HepG2 (cell line): ENCODE measurements around the gene HERC4. TPM values are rescaled to one million over a fixed set of nuclear protein-coding genes. Genes with fewer than 3 reads are reported as not detected.

ENCODE experiments used
- CHCHD3 ChIP-seq: sonication (generic); formaldehyde crosslinking; IDR thresholded peaks from 2 replicates; pipeline ENCODE4 v1.8.0; 2022; ENCODE audit warnings: mild to moderate bottlenecking, missing genetic modification reagents, moderate library complexity
- ESRRA ChIP-seq: sonication (generic); formaldehyde crosslinking; IDR thresholded peaks from 2 replicates; pipeline ENCODE4 v1.5.1; 2020; ENCODE audit warnings: mild to moderate bottlenecking, low read depth, missing genetic modification reagents
- FOXC1 ChIP-seq: sonication (generic); formaldehyde crosslinking; IDR thresholded peaks from 2 replicates; pipeline ENCODE4 v1.8.0; 2022; ENCODE audit warnings: mild to moderate bottlenecking, missing genetic modification reagents, borderline replicate concordance
- GFI1 ChIP-seq: sonication (generic); formaldehyde crosslinking; IDR thresholded peaks from 2 replicates; pipeline ENCODE4 v1.5.0; 2020; ENCODE audit warnings: missing genetic modification reagents, mild to moderate bottlenecking, borderline replicate concordance
- HIVEP1 ChIP-seq: sonication (generic); formaldehyde crosslinking; IDR thresholded peaks from 2 replicates; pipeline ENCODE4 v1.4.0; 2020; ENCODE audit warnings: mild to moderate bottlenecking, missing genetic modification reagents
- IRX3 ChIP-seq: sonication (generic); formaldehyde crosslinking; IDR thresholded peaks from 2 replicates; pipeline ENCODE4 v1.8.1; 2023; ENCODE audit warnings: mild to moderate bottlenecking, low read depth, missing genetic modification reagents, borderline replicate concordance
- NR2C2 ChIP-seq: sonication (generic); formaldehyde crosslinking; IDR thresholded peaks from 2 replicates; pipeline ENCODE4 v1.4.0; 2020; ENCODE audit warnings: missing genetic modification reagents, mild to moderate bottlenecking, moderate library complexity, borderline replicate concordance
- RARA ChIP-seq: IDR thresholded peaks from 2 replicates; pipeline ENCODE4 v1.6.1; 2016; ENCODE audit warnings: missing genetic modification reagents, missing compliant biosample characterization
- SP1 ChIP-seq, 2 experiments: fragments of 450-650 bp in 1 of 2; sonication (generic) in 1 of 2; formaldehyde crosslinking in 1 of 2; IDR thresholded peaks; 2 replicates each; pipeline versions ENCODE4 v1.4.0 to v1.6.1; 2016 to 2020; ENCODE audit warnings: missing genetic modification reagents in 1 of 2
- ZBTB7B ChIP-seq: sonication (generic); formaldehyde crosslinking; IDR thresholded peaks from 2 replicates; pipeline ENCODE4 v1.4.0; 2020; ENCODE audit warnings: missing genetic modification reagents
- ZFP82 ChIP-seq: sonication (generic); formaldehyde crosslinking; IDR thresholded peaks from 2 replicates; pipeline ENCODE4 v1.5.1; 2020; ENCODE audit warnings: mild to moderate bottlenecking, missing genetic modification reagents, borderline replicate concordance
- ZMAT3 ChIP-seq: sonication (generic); formaldehyde crosslinking; conservative IDR thresholded peaks from 2 replicates; pipeline ENCODE4 v1.7.0; 2021; ENCODE audit warnings: missing genetic modification reagents
- ZNF124 ChIP-seq: sonication (generic); formaldehyde crosslinking; IDR thresholded peaks from 2 replicates; pipeline ENCODE4 v1.4.0; 2020; ENCODE audit warnings: missing genetic modification reagents
- polyA plus RNA-seq, 8 experiments: library from polyadenylated mRNA; depleted of rRNA in 3 of 8; stranded (reverse) in 7 of 8; unstranded in 1 of 8; fragments of >200 nt; fragmentation: Illumina TruSeq in 4 of 8; extraction: Trizol in 4 of 8; gene quantifications; 2 replicates each; pipeline versions ENCODE4 v1.2.1 to v1.2.3, GENCODE V29; 2011 to 2016; ENCODE audit warnings: low read depth in 4 of 8, missing spikeins in 1 of 8, mixed read lengths in 1 of 8; ENCODE audit not compliant: insufficient read depth in 1 of 8
- total RNA-seq, 5 experiments: library from RNA; depleted of rRNA; stranded (reverse); fragments of >200 nt; fragmentation: Illumina TruSeq; extraction: Trizol; gene quantifications; 2 replicates each; pipeline ENCODE4 v1.2.3, GENCODE V29; 2016; ENCODE audit warnings: low read depth in 1 of 5
- TF ChIP-seq, protein P1 (sequence below): sonication (generic); formaldehyde crosslinking; IDR thresholded peaks from 2 replicates; pipeline ENCODE4 v1.5.0; 2020; ENCODE audit warnings: missing genetic modification reagents, mild to moderate bottlenecking, borderline replicate concordance
- TF ChIP-seq, protein P2 (sequence below): sonication (generic); formaldehyde crosslinking; IDR thresholded peaks from 2 replicates; pipeline ENCODE4 v1.4.0; 2020; ENCODE audit warnings: missing genetic modification reagents
- TF ChIP-seq, protein P3 (sequence below): fragments of 450-650 bp; IDR thresholded peaks from 2 replicates; pipeline ENCODE4 v1.6.1; 2016
- TF ChIP-seq, protein P4 (sequence below): sonication (generic); formaldehyde crosslinking; IDR thresholded peaks from 2 replicates; pipeline ENCODE4 v1.8.1; 2023; ENCODE audit warnings: mild to moderate bottlenecking, moderate library complexity, missing genetic modification reagents

The HERC4 gene
- total and polyA plus RNA-seq, 2 of the 13 experiments (the other 11 are each of a cell fraction or from before 2014, with no cell fraction given) = 9.8 to 20.2 TPM

DNA sequence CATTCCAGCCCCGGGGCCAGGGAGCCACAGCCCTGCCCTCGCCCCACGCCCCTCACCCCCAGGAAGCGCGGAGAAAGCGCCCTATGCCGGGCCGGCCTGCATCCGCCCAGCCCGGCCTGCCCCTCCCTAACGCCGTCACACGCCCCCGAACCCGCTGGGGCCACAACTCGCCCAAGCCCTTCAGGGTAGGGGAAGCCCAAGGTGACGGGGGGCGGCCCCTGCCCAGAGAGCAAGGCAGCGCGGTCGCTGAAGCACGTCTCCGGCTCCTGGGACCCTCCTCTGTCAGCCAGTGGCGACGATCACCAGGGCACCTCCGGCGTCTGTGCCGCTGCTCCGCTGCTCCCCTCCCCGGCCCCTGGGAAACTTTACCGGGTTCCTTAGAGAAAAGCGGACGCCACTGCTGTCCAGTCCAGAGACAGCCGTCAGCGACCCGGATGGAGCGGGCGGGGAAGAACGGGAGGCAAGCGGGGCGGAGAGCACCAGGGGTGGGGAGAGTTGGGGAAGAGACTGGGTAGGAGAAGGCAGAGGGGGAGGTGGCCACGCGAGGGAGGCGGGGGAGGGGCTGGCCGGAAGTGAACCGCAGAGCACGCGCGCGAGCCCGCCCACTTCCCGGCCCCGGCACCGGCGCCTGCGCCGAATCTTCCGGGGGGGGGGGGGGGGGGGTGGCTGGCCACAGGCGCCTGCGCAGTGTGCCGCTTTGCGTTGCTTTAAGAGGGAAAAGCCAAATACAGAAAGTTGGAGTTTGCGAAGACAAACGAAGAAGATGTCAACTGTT, at the start of gene HERC4 (continued):
- TF ChIP-seq, protein P1, sequence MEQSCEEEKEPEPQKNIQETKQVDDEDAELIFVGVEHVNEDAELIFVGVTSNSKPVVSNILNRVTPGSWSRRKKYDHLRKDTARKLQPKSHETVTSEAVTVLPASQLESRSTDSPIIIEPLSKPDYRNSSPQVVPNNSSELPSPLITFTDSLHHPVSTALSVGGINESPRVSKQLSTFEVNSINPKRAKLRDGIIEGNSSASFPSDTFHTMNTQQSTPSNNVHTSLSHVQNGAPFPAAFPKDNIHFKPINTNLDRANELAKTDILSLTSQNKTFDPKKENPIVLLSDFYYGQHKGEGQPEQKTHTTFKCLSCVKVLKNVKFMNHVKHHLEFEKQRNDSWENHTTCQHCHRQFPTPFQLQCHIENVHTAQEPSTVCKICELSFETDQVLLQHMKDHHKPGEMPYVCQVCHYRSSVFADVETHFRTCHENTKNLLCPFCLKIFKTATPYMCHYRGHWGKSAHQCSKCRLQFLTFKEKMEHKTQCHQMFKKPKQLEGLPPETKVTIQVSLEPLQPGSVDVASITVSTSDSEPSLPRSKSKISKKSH (CRISPR knock-in tag) = peak; percentile 44; the same call in 1 of the 2 replicates
- TF ChIP-seq GFI1 (CRISPR knock-in tag) = peak; percentile 66; the same call in 1 of the 2 replicates
- TF ChIP-seq ZNF124 (CRISPR knock-in tag) = no peak
- peak; percentile 87 for TF ChIP-seq HIVEP1 (CRISPR knock-in tag)
- peak; percentile 80 for TF ChIP-seq NR2C2 (CRISPR knock-in tag)
- TF ChIP-seq ESRRA = 0 out of 2 replicates have a peak, but pooled peaks have one; percentile 22
- TF ChIP-seq SP1 (IDR thresholded peaks at IDR 0.05) = no peak
- peak; percentile 24; the same call in 1 of the 2 replicates for TF ChIP-seq SP1 (CRISPR knock-in tag; IDR thresholded peaks at IDR 0.05)
- TF ChIP-seq CHCHD3 = no peak
- 0 out of 2 replicates have a peak, but pooled peaks have one; percentile 15 for TF ChIP-seq RARA (CRISPR knock-in tag)
- TF ChIP-seq ZBTB7B = peak; percentile 55; the same call in 1 of the 2 replicates
- 0 out of 2 replicates have a peak, but pooled peaks have one; percentile 30 for TF ChIP-seq ZFP82 (CRISPR knock-in tag)
- TF ChIP-seq, protein P2, sequence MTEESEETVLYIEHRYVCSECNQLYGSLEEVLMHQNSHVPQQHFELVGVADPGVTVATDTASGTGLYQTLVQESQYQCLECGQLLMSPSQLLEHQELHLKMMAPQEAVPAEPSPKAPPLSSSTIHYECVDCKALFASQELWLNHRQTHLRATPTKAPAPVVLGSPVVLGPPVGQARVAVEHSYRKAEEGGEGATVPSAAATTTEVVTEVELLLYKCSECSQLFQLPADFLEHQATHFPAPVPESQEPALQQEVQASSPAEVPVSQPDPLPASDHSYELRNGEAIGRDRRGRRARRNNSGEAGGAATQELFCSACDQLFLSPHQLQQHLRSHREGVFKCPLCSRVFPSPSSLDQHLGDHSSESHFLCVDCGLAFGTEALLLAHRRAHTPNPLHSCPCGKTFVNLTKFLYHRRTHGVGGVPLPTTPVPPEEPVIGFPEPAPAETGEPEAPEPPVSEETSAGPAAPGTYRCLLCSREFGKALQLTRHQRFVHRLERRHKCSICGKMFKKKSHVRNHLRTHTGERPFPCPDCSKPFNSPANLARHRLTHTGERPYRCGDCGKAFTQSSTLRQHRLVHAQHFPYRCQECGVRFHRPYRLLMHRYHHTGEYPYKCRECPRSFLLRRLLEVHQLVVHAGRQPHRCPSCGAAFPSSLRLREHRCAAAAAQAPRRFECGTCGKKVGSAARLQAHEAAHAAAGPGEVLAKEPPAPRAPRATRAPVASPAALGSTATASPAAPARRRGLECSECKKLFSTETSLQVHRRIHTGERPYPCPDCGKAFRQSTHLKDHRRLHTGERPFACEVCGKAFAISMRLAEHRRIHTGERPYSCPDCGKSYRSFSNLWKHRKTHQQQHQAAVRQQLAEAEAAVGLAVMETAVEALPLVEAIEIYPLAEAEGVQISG = 0 out of 2 replicates have a peak, but pooled peaks have one; percentile 29
- TF ChIP-seq, protein P3, sequence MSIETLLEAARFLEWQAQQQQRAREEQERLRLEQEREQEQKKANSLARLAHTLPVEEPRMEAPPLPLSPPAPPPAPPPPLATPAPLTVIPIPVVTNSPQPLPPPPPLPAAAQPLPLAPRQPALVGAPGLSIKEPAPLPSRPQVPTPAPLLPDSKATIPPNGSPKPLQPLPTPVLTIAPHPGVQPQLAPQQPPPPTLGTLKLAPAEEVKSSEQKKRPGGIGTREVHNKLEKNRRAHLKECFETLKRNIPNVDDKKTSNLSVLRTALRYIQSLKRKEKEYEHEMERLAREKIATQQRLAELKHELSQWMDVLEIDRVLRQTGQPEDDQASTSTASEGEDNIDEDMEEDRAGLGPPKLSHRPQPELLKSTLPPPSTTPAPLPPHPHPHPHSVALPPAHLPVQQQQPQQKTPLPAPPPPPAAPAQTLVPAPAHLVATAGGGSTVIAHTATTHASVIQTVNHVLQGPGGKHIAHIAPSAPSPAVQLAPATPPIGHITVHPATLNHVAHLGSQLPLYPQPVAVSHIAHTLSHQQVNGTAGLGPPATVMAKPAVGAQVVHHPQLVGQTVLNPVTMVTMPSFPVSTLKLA = peak; percentile 40; the same call in 1 of the 2 replicates
- peak; percentile 56; the same call in 1 of the 2 replicates for TF ChIP-seq FOXC1 (CRISPR knock-in tag)
- TF ChIP-seq, protein P4, sequence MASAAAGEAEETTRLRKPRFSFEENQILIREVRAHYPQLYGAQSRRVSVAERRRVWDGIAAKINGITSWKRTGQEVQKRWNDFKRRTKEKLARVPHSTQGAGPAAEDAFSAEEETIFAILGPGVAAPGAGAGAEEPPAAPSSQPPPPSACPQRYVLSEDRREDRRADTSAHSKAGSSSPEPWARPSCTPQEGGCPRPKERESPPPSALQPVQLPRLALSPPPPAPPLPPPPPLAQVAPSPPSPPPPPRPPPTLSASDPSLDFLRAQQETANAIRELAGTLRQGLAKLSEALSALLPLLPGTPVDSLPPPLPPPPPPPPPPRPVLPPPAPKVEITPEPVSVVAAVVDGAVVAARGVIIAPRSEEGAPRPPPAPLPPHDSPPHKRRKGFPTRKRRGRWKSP (CRISPR knock-in tag) = 0 out of 2 replicates have a peak, but pooled peaks have one; percentile 48
- peak; percentile 59; the same call in 1 of the 2 replicates for TF ChIP-seq IRX3 (CRISPR knock-in tag)
- TF ChIP-seq ZMAT3 (CRISPR knock-in tag) = peak; percentile 72
